ENCODE measurements around the gene P2RX1.

DNA sequence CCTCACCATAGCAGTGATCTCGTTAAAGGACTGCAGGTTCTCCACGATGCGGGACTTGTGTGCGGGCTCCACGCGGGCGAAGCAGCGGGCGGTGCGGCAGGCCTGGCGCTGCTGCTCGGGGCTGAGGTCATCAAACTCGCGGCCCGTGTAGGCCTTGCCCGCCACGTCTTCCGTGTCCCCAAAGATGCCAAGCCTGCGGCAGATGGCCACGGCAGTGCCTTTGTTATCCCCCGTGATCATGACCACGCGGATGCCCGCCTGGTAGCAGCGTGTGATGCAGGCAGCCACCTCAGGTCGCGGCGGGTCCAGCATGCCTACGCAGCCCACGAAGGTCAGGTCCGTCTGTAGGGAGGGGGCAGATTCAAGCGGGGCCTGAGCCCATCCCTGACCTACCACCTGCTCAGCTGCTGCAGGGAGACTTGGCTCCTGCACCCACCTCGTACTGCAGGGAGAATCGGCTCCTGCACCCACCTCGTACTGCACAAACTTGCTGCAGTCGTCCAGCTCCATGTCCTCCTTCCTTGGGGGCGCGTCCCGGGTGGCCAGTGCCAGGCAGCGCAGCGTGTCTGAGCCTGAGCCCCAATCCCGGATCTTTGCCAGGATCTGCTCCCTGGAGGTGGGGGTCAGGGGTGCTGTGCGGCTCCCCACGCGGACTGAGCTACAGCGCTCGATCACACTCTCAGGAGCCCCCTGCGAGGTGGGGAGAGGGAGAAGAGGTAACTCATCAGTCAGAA, 24.9 kb upstream of the P2RX1 start:
- TF ChIP-seq POU2F2 (IDR thresholded peaks at IDR 0.05; ENCODE audit: low read depth, low read length) (no peak), POLR2AphosphoS5 (IDR thresholded peaks at IDR 0.05; ENCODE audit: low read depth, low read length) (no peak)

Measured in GM12891 (cell line).